HepG2 (cell line): Measurements from ENCODE around the gene RBM5.

Source experiments
- CEBPB ChIP-seq: IDR thresholded peaks from 2 replicates; pipeline ENCODE4 v1.6.1; 2011; ENCODE audit warnings: low read depth, low read length, improper control_type of control experiment, borderline replicate concordance
- CTCF ChIP-seq: sonication (generic); formaldehyde crosslinking; IDR thresholded peaks from 2 replicates; pipeline ENCODE4 v1.5.0; 2020; ENCODE audit warnings: mild to moderate bottlenecking, missing genetic modification reagents, moderate library complexity
- HMG20B ChIP-seq: conservative IDR thresholded peaks from 2 replicates; pipeline ENCODE4 v1.6.1; 2016; ENCODE audit warnings: missing genetic modification reagents, missing compliant biosample characterization
- MAFF ChIP-seq: IDR thresholded peaks from 2 replicates; pipeline ENCODE4 v1.6.1; 2011; ENCODE audit warnings: low read depth, low read length, improper control_type of control experiment
- NFIC ChIP-seq: IDR thresholded peaks from 2 replicates; pipeline ENCODE4 v1.6.1; 2012; ENCODE audit warnings: mild to moderate bottlenecking, low read length, inconsistent platforms
- NFYB ChIP-seq: sonication (generic); formaldehyde crosslinking; IDR thresholded peaks from 2 replicates; pipeline ENCODE4 v1.4.0; 2020; ENCODE audit warnings: missing genetic modification reagents
- NR1H2 ChIP-seq: sonication (generic); formaldehyde crosslinking; IDR thresholded peaks from 2 replicates; pipeline ENCODE4 v1.8.1; 2022; ENCODE audit warnings: low read depth, missing genetic modification reagents, borderline replicate concordance
- POLR2AphosphoS5 ChIP-seq: IDR thresholded peaks from 2 replicates; pipeline ENCODE4 v1.6.1; 2012; ENCODE audit warnings: low read depth, low read length
- ZNF749 ChIP-seq: sonication (generic); formaldehyde crosslinking; IDR thresholded peaks from 2 replicates; pipeline ENCODE4 v1.8.0; 2022; ENCODE audit warnings: mild to moderate bottlenecking, missing genetic modification reagents, moderate library complexity, borderline replicate concordance
- TF ChIP-seq, protein P1 (sequence below), 2 experiments: fragments of 450-650 bp in 1 of 2; sonication (generic) in 1 of 2; formaldehyde crosslinking in 1 of 2; IDR thresholded peaks; 2 replicates each; pipeline versions ENCODE4 v1.6.1 to v1.8.0; 2016 to 2022; ENCODE audit warnings: antibody characterized with exemption in 1 of 2, mild to moderate bottlenecking in 1 of 2, missing genetic modification reagents in 1 of 2
- TF ChIP-seq, protein P2 (sequence below): sonication (generic); formaldehyde crosslinking; IDR thresholded peaks from 2 replicates; pipeline ENCODE4 v1.4.0; 2020; ENCODE audit warnings: missing genetic modification reagents, borderline replicate concordance

GRCh38 chr3:50162034-50162883 is 73.5 kb downstream of the RBM5 start:
- TF ChIP-seq POLR2AphosphoS5 (no peak), NR1H2 (CRISPR knock-in tag) (no peak), HMG20B (CRISPR knock-in tag) (no peak), CTCF (CRISPR knock-in tag) (no peak), ZNF749 (CRISPR knock-in tag) (no peak), CEBPB (no peak), NFIC (no peak), NFYB (CRISPR knock-in tag) (no peak), MAFF (no peak)
- TF ChIP-seq, protein P1, sequence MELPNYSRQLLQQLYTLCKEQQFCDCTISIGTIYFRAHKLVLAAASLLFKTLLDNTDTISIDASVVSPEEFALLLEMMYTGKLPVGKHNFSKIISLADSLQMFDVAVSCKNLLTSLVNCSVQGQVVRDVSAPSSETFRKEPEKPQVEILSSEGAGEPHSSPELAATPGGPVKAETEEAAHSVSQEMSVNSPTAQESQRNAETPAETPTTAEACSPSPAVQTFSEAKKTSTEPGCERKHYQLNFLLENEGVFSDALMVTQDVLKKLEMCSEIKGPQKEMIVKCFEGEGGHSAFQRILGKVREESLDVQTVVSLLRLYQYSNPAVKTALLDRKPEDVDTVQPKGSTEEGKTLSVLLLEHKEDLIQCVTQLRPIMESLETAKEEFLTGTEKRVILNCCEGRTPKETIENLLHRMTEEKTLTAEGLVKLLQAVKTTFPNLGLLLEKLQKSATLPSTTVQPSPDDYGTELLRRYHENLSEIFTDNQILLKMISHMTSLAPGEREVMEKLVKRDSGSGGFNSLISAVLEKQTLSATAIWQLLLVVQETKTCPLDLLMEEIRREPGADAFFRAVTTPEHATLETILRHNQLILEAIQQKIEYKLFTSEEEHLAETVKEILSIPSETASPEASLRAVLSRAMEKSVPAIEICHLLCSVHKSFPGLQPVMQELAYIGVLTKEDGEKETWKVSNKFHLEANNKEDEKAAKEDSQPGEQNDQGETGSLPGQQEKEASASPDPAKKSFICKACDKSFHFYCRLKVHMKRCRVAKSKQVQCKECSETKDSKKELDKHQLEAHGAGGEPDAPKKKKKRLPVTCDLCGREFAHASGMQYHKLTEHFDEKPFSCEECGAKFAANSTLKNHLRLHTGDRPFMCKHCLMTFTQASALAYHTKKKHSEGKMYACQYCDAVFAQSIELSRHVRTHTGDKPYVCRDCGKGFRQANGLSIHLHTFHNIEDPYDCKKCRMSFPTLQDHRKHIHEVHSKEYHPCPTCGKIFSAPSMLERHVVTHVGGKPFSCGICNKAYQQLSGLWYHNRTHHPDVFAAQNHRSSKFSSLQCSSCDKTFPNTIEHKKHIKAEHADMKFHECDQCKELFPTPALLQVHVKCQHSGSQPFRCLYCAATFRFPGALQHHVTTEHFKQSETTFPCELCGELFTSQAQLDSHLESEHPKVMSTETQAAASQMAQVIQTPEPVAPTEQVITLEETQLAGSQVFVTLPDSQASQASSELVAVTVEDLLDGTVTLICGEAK (IDR thresholded peaks at IDR 0.05), result no peak
- TF ChIP-seq, protein P1 (CRISPR knock-in tag; IDR thresholded peaks at IDR 0.05), result no peak
- TF ChIP-seq, protein P2, sequence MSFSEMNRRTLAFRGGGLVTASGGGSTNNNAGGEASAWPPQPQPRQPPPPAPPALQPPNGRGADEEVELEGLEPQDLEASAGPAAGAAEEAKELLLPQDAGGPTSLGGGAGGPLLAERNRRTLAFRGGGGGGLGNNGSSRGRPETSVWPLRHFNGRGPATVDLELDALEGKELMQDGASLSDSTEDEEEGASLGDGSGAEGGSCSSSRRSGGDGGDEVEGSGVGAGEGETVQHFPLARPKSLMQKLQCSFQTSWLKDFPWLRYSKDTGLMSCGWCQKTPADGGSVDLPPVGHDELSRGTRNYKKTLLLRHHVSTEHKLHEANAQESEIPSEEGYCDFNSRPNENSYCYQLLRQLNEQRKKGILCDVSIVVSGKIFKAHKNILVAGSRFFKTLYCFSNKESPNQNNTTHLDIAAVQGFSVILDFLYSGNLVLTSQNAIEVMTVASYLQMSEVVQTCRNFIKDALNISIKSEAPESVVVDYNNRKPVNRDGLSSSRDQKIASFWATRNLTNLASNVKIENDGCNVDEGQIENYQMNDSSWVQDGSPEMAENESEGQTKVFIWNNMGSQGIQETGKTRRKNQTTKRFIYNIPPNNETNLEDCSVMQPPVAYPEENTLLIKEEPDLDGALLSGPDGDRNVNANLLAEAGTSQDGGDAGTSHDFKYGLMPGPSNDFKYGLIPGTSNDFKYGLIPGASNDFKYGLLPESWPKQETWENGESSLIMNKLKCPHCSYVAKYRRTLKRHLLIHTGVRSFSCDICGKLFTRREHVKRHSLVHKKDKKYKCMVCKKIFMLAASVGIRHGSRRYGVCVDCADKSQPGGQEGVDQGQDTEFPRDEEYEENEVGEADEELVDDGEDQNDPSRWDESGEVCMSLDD, result no peak
